Nephron progenitor cell (in vitro differentiated cells): ENCODE data around the gene C19orf73.
A peak's percentile ranks its signal among the peaks of the same experiment; 100 is the strongest.

Experiments used
- DNase-seq: peaks from one replicate; pipeline ENCODE4 v3.0.0; 2021
- H3K27ac Mint-ChIP-seq: 2 replicates; pipeline ENCODE4 v1.8.0; 2021; ENCODE audit warnings: mild to moderate bottlenecking, moderate library complexity, mixed read lengths
- H3K27me3 Mint-ChIP-seq: 2 replicates; pipeline ENCODE4 v1.8.0; 2021; ENCODE audit warnings: mild to moderate bottlenecking, low read depth, mixed read lengths; ENCODE audit not compliant: poor library complexity
- H3K36me3 Mint-ChIP-seq: 2 replicates; pipeline ENCODE4 v1.8.0; 2021; ENCODE audit warnings: low read depth, mixed read lengths
- H3K4me1 Mint-ChIP-seq: 2 replicates; pipeline ENCODE4 v1.8.0; 2021; ENCODE audit warnings: mixed read lengths
- H3K4me3 Mint-ChIP-seq: 2 replicates; pipeline ENCODE4 v1.8.0; 2021; ENCODE audit warnings: mild to moderate bottlenecking, moderate library complexity, mixed read lengths
- H3K9me3 Mint-ChIP-seq: 2 replicates; pipeline ENCODE4 v1.8.0; 2021; ENCODE audit warnings: mild to moderate bottlenecking, moderate library complexity, mixed read lengths
- CTCF ChIP-seq: fragments of 200-600 bp; sonication (generic); IDR thresholded peaks from 2 replicates; pipeline ENCODE4 v1.5.0; 2021; ENCODE audit warnings: antibody characterized with exemption

Gene C19orf73

GRCh38 chr19:49135686-49136085 lies 16.7 kb upstream of the C19orf73 start:
- no peaks in the 10 kb centered on the region for H3K27me3 Mint-ChIP-seq
- H3K4me1 Mint-ChIP-seq, result peaks cover 17% of the 10 kb centered on the region
- no peak for DNase-seq
- H3K36me3 Mint-ChIP-seq, result peaks cover 47% of the 10 kb centered on the region
- no peak for TF ChIP-seq CTCF
- no peak overlapping the region for H3K27ac Mint-ChIP-seq
- peaks cover 5% of the 10 kb centered on the region for H3K9me3 Mint-ChIP-seq
- H3K4me3 Mint-ChIP-seq, result no peak overlapping the region

GRCh38 chr19:49133621-49134454 lies 14.9 kb upstream of the C19orf73 start:
- no peak for DNase-seq

GRCh38 chr19:49132974-49133609 lies 14.1 kb upstream of the C19orf73 start:
- no peak overlapping the region for H3K4me3 Mint-ChIP-seq
- no peak for DNase-seq
- H3K36me3 Mint-ChIP-seq, result peaks cover 47% of the 10 kb centered on the region
- no peak for TF ChIP-seq CTCF
- H3K27ac Mint-ChIP-seq, result no peak overlapping the region
- H3K9me3 Mint-ChIP-seq, result peaks cover 5% of the 10 kb centered on the region
- peaks cover 38% of the 10 kb centered on the region for H3K4me1 Mint-ChIP-seq
- H3K27me3 Mint-ChIP-seq, result no peaks in the 10 kb centered on the region

More at GRCh38 chr19:49133621-49134454, 14.9 kb upstream of the C19orf73 start:
- Mint-ChIP-seq H3K9me3 (peaks cover 5% of the 10 kb centered on the region), H3K4me3 (no peak overlapping the region), H3K27me3 (no peaks in the 10 kb centered on the region), H3K27ac (no peak overlapping the region), H3K4me1 (peaks cover 30% of the 10 kb centered on the region), H3K36me3 (peaks cover 47% of the 10 kb centered on the region)
- no peak for TF ChIP-seq CTCF

GRCh38 chr19:49130325-49130724 lies 11.4 kb upstream of the C19orf73 start:
- Mint-ChIP-seq H3K4me1 (peaks cover 23% of the 10 kb centered on the region), H3K4me3 (no peak overlapping the region), H3K9me3 (peaks cover 5% of the 10 kb centered on the region), H3K36me3 (peaks cover 26% of the 10 kb centered on the region), H3K27ac (no peak overlapping the region), H3K27me3 (peaks cover 15% of the 10 kb centered on the region)
- DNase-seq, result no peak
- no peak for TF ChIP-seq CTCF

- Mint-ChIP-seq H3K4me1 (peaks cover 26% of the 10 kb centered on the region), H3K9me3 (no peaks in the 10 kb centered on the region), H3K4me3 (peak overlapping the region; percentile 82), H3K27ac (no peak overlapping the region), H3K27me3 (peaks cover 20% of the 10 kb centered on the region), H3K36me3 (peaks cover 17% of the 10 kb centered on the region)
- peak; percentile 37 for DNase-seq
- no peak for TF ChIP-seq CTCF
These were observed 10.3 kb upstream of the C19orf73 start for GRCh38 chr19:49129238-49129583.
